ENCODE measurements around the gene GRID1.

- no peak for TF ChIP-seq HMGXB4 (CRISPR knock-in tag; IDR thresholded peaks at IDR 0.05)
- TF ChIP-seq ZSCAN18 (CRISPR knock-in tag; IDR thresholded peaks at IDR 0.05): no peak
- TF ChIP-seq CREM (CRISPR knock-in tag; IDR thresholded peaks at IDR 0.05): no peak
- no peak for TF ChIP-seq CTCF (IDR thresholded peaks at IDR 0.05)
- no peak for TF ChIP-seq ATF3 (CRISPR knock-in tag; conservative IDR thresholded peaks at IDR 0.05)
Observed at GRCh38 chr10:85651497-85651882, 715.1 kb downstream of the GRID1 start.

Measured in WTC11 (cell line).